GM18505 (cell line): ENCODE measurements around the gene GJA3.

Experiments
- ATAC-seq: cut with Tn5 transposase; IDR thresholded peaks from one replicate; pipeline ENCODE4 v1.9.1; 2021; ENCODE audit not compliant: unreplicated experiment
- POLR2A ChIP-seq: IDR thresholded peaks from 4 replicates; pipeline ENCODE4 v1.6.1; 2011; ENCODE audit warnings: borderline replicate concordance; ENCODE audit not compliant: insufficient read depth, insufficient read length; ENCODE audit errors: extremely low read depth

Gene GJA3

GRCh38 chr13:20150561-20150960, 10.3 kb downstream of the GJA3 start:
- TF ChIP-seq POLR2A, result no peak

DNA sequence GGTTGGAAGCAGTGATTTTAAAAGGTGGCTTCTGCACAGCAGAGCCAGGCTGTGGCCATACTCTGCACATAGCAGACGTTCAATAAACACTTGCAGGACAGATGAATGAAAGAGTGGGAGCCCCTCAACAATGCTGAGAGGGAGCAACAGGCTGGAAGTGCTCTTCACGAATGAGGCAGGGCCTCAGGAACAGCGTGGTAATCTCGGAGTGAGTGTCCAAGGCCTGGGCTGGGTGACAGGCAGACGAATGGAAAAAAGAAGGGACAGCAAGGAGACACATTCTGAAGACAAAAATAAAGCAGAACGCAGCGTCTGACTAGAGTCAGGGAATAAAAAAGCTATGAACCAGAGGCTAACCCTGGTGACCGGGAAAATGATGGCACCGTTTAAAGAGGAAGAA, 11.1 kb downstream of the GJA3 start:
- TF ChIP-seq POLR2A, result no peak
- no peak for ATAC-seq

More at GRCh38 chr13:20150561-20150960, 10.3 kb downstream of the GJA3 start:
- ATAC-seq, result no peak

DNA sequence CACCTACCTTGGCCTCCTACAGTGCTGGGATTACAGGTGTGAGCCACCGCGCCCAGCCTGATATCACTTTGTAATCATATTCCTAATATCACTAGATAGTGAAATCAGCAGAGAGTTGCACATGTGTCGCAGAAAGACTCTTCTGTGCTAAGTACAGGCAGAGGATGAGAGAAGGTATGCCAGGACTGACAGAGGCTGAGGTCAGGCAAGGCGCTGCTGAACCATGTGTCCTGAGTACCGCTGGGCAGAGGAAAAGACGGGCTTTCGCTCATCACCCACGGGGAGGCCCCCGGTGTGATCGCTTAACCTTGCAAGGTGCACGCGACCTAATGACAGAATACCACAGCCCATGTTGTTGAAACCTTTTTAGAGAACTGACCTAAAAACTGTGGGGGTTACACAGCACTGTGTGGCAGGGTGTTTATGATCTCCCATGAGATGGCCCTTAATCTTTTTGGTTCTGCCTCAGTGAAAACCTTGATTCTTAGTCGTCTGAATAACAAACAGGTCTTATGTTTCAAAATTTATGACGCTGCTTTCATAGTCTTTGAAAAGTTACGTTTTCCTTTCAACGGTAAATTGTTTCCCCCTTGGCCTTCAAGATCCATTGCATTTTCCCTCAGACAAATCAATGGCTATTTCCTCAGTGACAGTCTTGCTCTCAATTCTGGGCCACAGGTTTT, 12.2 kb downstream of the GJA3 start:
- TF ChIP-seq POLR2A, result no peak
- ATAC-seq, result no peak

DNA sequence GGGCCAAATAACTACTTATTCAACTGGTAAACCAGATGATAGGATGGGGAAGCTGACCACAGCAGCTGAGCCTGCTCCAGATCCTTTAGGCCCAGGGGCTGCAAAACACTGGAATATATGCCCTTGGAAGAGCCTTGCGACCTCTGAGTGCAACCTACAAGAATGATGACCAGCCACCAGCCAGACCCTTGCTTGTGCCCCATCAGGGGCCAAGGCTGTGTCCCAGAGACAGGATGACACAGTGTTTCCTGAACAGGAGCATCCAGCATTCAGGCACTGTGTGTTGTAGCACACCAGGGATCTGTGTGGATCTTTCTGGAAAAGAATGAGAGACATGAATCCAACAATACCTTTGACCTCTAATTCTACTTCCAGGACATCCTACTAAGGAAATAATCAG, 14.5 kb downstream of the GJA3 start:
- no peak for TF ChIP-seq POLR2A
- no peak for ATAC-seq

GRCh38 chr13:20145521-20145920, 15.3 kb downstream of the GJA3 start:
- TF ChIP-seq POLR2A, result no peak
- ATAC-seq, result no peak

DNA sequence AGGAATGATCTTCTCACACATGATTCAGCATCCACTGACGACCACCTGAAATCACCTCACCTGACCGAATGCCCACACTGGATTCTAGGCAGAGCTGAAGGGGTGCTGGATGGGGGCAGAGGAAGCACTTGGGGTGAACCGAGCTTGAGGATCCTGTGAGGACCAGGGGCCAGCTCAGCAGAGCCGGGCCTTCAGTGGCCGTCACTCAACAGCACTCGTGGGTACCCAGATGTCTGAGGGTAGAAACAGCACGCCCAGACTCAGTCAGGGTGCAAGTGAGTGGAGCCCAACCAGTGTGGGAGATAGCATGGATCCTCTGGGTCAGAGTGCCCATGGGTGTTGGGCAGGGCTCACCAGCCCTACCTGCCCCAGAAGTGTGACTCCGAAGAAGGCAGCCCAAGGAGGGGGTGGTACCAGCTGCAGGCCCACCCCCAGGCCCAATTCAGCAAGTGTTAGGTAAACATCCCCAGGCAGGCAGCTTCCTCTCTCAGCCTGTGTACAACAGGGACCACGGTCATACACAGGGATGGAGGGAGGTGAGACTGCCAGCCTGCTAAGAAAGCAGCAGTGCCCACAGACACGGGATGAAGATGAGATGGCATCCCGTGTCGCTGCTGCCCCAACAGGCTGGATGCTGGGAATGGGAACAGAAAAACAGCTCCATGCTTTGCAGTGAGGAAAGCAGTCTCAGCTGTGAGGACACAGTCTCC, 16.6 kb downstream of the GJA3 start:
- no peak for ATAC-seq
- TF ChIP-seq POLR2A, result no peak

- no peak for TF ChIP-seq POLR2A
- ATAC-seq, result no peak
These were observed 17.8 kb downstream of the GJA3 start for GRCh38 chr13:20142927-20143480.

- no peak for ATAC-seq
- no peak for TF ChIP-seq POLR2A
These were observed 18.6 kb downstream of the GJA3 start for GRCh38 chr13:20142023-20142926.

- TF ChIP-seq POLR2A, result no peak
- no peak for ATAC-seq
These were observed 19.4 kb downstream of the GJA3 start for GRCh38 chr13:20141238-20142022.

DNA sequence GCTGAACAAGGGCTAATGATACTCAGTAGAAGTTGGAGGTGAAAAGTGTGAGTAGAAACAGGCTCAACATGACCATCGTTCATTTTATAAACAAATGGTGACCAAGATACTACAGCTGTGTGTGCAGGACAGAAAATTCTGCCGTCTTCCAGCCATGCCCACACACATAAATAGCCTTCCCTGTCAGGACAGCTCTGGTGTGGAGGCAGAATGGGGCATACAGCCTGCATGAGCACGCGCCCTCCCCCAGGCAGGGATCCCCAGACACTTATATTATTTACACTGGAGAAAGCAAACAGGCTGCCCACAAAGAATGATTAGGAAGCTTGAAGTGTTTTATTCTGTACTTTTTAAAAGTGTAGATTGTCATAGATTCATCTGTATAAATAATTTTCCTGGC, 20.4 kb downstream of the GJA3 start:
- no peak for TF ChIP-seq POLR2A
- ATAC-seq, result no peak

DNA sequence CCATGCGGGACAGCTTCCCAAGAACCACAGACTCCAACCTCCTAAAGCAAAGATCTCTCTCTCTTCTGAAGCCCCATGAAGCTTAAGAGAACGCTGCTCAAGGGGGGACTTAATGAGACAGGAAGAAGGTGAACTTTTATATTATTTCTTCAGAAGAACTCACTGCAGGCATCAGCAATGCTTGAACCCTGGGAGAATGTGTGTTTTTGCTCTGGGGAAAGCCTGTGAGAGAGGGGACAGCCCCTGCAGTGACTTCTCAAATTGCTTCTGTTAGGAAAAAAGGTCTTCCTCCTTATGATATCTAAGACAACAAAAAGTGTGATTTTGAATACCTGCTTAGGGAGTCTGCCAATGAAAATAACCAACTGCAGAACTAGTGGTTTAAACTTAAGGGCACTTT, 23.0 kb downstream of the GJA3 start:
- TF ChIP-seq POLR2A, result no peak
- ATAC-seq, result no peak
